Lower leg skin (tissue), 3 donors: Measurements from ENCODE around the gene STX8.

ENCODE experiments used
- POLR2A ChIP-seq, 2 donors: fragments of 450-650 bp; IDR thresholded peaks; one replicate each; pipeline ENCODE4 v1.6.1; 2016 to 2017; ENCODE audit warnings: antibody characterized with exemption in 2 of 2, mild to moderate bottlenecking in 1 of 2, moderate library complexity in 1 of 2
- TF ChIP-seq, protein P1 (sequence below), 3 donors: fragments of 450-650 bp; IDR thresholded peaks; one replicate each; pipeline ENCODE4 v1.5.1; 2016; ENCODE audit warnings: antibody characterized with exemption in 3 of 3, mild to moderate bottlenecking in 3 of 3, moderate library complexity in 2 of 3

DNA sequence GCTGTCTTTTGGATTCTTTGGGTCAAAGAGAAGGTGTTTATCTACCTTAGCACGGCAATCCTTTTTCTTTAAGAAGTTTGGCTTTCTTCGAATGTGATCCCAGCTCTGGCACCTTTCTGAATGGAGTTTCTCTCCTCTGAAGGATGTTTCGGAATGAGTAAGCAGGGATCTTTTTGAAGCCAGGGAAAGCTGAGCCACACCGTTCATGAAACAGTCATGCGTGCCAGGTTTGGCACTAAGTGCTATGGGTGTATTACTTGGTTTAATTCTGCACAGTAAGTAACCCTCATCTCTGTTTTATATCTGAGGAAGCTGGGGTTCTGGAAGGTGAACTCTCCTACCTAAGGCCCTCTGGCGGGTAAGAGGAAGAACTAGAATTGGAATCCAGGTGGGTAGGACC lies 319.8 kb downstream of the STX8 start:
- TF ChIP-seq, protein P1, sequence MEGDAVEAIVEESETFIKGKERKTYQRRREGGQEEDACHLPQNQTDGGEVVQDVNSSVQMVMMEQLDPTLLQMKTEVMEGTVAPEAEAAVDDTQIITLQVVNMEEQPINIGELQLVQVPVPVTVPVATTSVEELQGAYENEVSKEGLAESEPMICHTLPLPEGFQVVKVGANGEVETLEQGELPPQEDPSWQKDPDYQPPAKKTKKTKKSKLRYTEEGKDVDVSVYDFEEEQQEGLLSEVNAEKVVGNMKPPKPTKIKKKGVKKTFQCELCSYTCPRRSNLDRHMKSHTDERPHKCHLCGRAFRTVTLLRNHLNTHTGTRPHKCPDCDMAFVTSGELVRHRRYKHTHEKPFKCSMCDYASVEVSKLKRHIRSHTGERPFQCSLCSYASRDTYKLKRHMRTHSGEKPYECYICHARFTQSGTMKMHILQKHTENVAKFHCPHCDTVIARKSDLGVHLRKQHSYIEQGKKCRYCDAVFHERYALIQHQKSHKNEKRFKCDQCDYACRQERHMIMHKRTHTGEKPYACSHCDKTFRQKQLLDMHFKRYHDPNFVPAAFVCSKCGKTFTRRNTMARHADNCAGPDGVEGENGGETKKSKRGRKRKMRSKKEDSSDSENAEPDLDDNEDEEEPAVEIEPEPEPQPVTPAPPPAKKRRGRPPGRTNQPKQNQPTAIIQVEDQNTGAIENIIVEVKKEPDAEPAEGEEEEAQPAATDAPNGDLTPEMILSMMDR (IDR thresholded peaks at IDR 0.05): no peak
- TF ChIP-seq POLR2A (IDR thresholded peaks at IDR 0.05): no peak
